Neuronal stem cell (in vitro differentiated cells): Measurements from ENCODE around the gene CCDC85B.

Source experiments
- DNase-seq: peaks from one replicate; pipeline ENCODE4 v3.0.0-alpha.2; 2013; ENCODE audit warnings: low spot score
- H2AFZ ChIP-seq: one replicate; pipeline ENCODE4 v1.6.1; 2013; ENCODE audit warnings: mild to moderate bottlenecking, low read length, inconsistent platforms
- H2AK5ac ChIP-seq: 2 replicates; pipeline ENCODE4 v1.6.1; 2013; ENCODE audit warnings: low read depth, mild to moderate bottlenecking, inconsistent platforms, low read length, moderate library complexity, mixed read lengths
- H2BK120ac ChIP-seq: 2 replicates; pipeline ENCODE4 v1.6.1; 2013; ENCODE audit warnings: low read depth, mild to moderate bottlenecking, inconsistent platforms, low read length, moderate library complexity, mixed read lengths
- H2BK12ac ChIP-seq: one replicate; pipeline ENCODE4 v1.6.1; 2013; ENCODE audit warnings: low read length, inconsistent platforms
- H2BK15ac ChIP-seq: 2 replicates; pipeline ENCODE4 v1.6.1; 2013; ENCODE audit warnings: mild to moderate bottlenecking, low read length, inconsistent platforms, mixed read lengths
- H2BK5ac ChIP-seq: one replicate; pipeline ENCODE4 v1.6.1; 2013; ENCODE audit warnings: inconsistent platforms, mild to moderate bottlenecking, low read length, moderate library complexity
- H3K14ac ChIP-seq: one replicate; pipeline ENCODE4 v1.6.1; 2013; ENCODE audit warnings: low read length, inconsistent platforms
- H3K18ac ChIP-seq: 2 replicates; pipeline ENCODE4 v1.6.1; 2013; ENCODE audit warnings: low read length, inconsistent platforms
- H3K23ac ChIP-seq: 2 replicates; pipeline ENCODE4 v1.6.1; 2013; ENCODE audit warnings: low read depth, mild to moderate bottlenecking, mixed read lengths, low read length, inconsistent platforms; ENCODE audit not compliant: poor library complexity
- H3K27ac ChIP-seq: replicated peaks from 3 replicates; pipeline ENCODE4 v1.5.1; 2013; ENCODE audit warnings: low read length, inconsistent platforms
- H3K27me3 ChIP-seq, 3 experiments: 2 replicates each; pipeline ENCODE4 v1.6.1; 2013; ENCODE audit warnings: low read length in 3 of 3, mild to moderate bottlenecking in 2 of 3, inconsistent platforms in 1 of 3, low read depth in 1 of 3, mixed read lengths in 1 of 3, moderate library complexity in 1 of 3; ENCODE audit not compliant: control insufficient read depth in 3 of 3, insufficient read depth in 3 of 3
- H3K36me3 ChIP-seq, 2 donors: replicated peaks in 1 of 2; 2 replicates each; pipeline ENCODE4 v1.6.1; 2013; ENCODE audit warnings: low read length in 2 of 2; ENCODE audit not compliant: control insufficient read depth in 2 of 2, insufficient read depth in 2 of 2
- H3K4ac ChIP-seq: 2 replicates; pipeline ENCODE4 v1.6.1; 2013; ENCODE audit warnings: inconsistent platforms, mild to moderate bottlenecking, low read length, moderate library complexity
- H3K4me1 ChIP-seq, 2 donors: 1 replicate in 1 of 2; 2 replicates in 1 of 2; pipeline ENCODE4 v1.6.1; 2013; ENCODE audit warnings: low read length in 2 of 2, low read depth in 1 of 2; ENCODE audit not compliant: control insufficient read depth in 2 of 2, insufficient read depth in 1 of 2
- H3K4me2 ChIP-seq: one replicate; pipeline ENCODE4 v1.6.1; 2013; ENCODE audit warnings: mild to moderate bottlenecking, low read length, inconsistent platforms; ENCODE audit not compliant: insufficient read depth, poor library complexity, severe bottlenecking
- H3K4me3 ChIP-seq, 2 donors: 2 replicates each; pipeline ENCODE4 v1.5.1; 2013; ENCODE audit warnings: low read length in 2 of 2, mild to moderate bottlenecking in 2 of 2, inconsistent platforms in 1 of 2, moderate library complexity in 1 of 2
- H3K79me1 ChIP-seq: one replicate; pipeline ENCODE4 v1.6.1; 2013; ENCODE audit warnings: low read depth, mild to moderate bottlenecking, inconsistent platforms, low read length, moderate library complexity
- H3K9ac ChIP-seq: one replicate; pipeline ENCODE4 v1.6.1; 2013; ENCODE audit warnings: mild to moderate bottlenecking, low read depth, low read length, inconsistent platforms; ENCODE audit not compliant: poor library complexity
- H3K9me3 ChIP-seq, 2 donors: replicated peaks in 1 of 2; 2 replicates each; pipeline versions ENCODE3 to v1.6.1; 2013; ENCODE audit warnings: low read length in 2 of 2, mild to moderate bottlenecking in 2 of 2, inconsistent platforms in 1 of 2, low read depth in 1 of 2, mixed read lengths in 1 of 2, moderate library complexity in 1 of 2; ENCODE audit not compliant: control insufficient read depth in 2 of 2, insufficient read depth in 1 of 2
- H4K8ac ChIP-seq: one replicate; pipeline ENCODE4 v1.6.1; 2013; ENCODE audit warnings: low read depth, mild to moderate bottlenecking, inconsistent platforms, low read length, moderate library complexity
- H4K91ac ChIP-seq: one replicate; pipeline ENCODE4 v1.6.1; 2013; ENCODE audit warnings: low read length, low read depth, mild to moderate bottlenecking, inconsistent platforms; ENCODE audit not compliant: poor library complexity
- WGBS, 2 donors: extraction: QIAGEN DNeasy Blood & Tissue Kit; methylation state at CpG; one replicate each; pipeline ENCODE4 v1.1.7; 2013; ENCODE audit warnings: missing lambda C conversion rate in 2 of 2, mixed read lengths in 1 of 2; ENCODE audit not compliant: insufficient read length in 2 of 2, insufficient replicate concordance in 1 of 2; ENCODE audit errors: extremely low coverage in 2 of 2; 5-methylcytosine and 5-hydroxymethylcytosine counted together

CCDC85B gene

GRCh38 chr11:65937766-65938165, 47.3 kb downstream of the CCDC85B start:
- Histone ChIP-seq H3K4me3 (no peak overlapping the region), H3K9me3 (no peaks in the 10 kb centered on the region), H2BK120ac (no peak overlapping the region), H3K18ac (no peak overlapping the region), H3K9ac (peak overlapping the region; percentile 21), H3K4ac (no peak overlapping the region), H2BK12ac (no peak overlapping the region), H3K23ac (no peak overlapping the region), H4K8ac (no peak overlapping the region), H2AK5ac (no peak overlapping the region), H3K27me3 (no peaks in the 10 kb centered on the region), H2BK15ac (no peak overlapping the region), H3K27ac (no peak overlapping the region), H3K4me1 (peaks cover 0 to 4% of the 10 kb centered on the region in 2 donors), H2BK5ac (no peak overlapping the region), H3K79me1 (no peaks in the 10 kb centered on the region), H2AFZ (peak overlapping the region; percentile 25), H3K4me2 (no peak overlapping the region), H4K91ac (no peak overlapping the region), H3K14ac (no peak overlapping the region), H3K36me3 (no peaks in the 10 kb centered on the region)
- no peak for DNase-seq
- no CpG with 5 or more reads among the region's 4 CpGs for WGBS, 2 donors
